DMS 273 (cell line): ENCODE data around the gene RINL.
A peak's percentile ranks its signal among the peaks of the same experiment; 100 is the strongest.

Source experiments
- DNase-seq: peaks from one replicate; lab custom pipeline; 2025; ENCODE audit not compliant: unreplicated experiment; lab: John Stamatoyannopoulos, UW

RINL gene

DNA sequence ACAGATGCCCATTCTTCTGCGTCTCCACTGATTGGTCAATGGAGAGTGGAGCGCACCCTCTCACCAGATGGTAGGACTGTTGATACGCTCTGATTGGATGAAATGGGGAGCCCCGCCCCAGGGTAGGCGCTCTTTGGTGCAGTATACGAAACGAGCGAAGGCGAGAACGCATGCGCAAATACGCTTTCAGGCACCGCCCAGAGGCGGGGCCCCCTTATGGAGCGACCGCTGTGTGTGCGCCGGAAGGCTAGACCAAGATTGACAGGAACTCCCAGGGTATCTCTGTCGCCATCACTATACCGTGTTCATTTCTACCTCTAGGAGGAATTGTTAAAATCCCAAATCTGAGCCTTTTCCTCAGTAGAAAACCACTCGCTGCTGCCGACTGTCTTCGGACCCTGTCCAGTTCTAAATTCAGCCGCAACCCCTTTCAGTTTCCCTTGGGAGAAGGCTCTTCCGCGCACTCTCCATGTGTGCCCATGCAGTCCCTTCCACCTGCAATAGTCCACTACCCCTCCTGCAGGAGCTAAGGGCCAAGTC is 27.6 kb downstream of the RINL start:
- DNase-seq = peak; percentile 85

- peak; percentile 100 for DNase-seq
These were observed 28.1 kb downstream of the RINL start, which contains the start of gene HNRNPL for GRCh38 chr19:38849860-38850435. Gene HNRNPL (minus strand): TSS chr19:38849986. CDS start chr19:38849966, 20 bp downstream.

GRCh38 chr19:38849147-38849859 is 28.8 kb downstream of the RINL start:
- peak; percentile 99 for DNase-seq

DNA sequence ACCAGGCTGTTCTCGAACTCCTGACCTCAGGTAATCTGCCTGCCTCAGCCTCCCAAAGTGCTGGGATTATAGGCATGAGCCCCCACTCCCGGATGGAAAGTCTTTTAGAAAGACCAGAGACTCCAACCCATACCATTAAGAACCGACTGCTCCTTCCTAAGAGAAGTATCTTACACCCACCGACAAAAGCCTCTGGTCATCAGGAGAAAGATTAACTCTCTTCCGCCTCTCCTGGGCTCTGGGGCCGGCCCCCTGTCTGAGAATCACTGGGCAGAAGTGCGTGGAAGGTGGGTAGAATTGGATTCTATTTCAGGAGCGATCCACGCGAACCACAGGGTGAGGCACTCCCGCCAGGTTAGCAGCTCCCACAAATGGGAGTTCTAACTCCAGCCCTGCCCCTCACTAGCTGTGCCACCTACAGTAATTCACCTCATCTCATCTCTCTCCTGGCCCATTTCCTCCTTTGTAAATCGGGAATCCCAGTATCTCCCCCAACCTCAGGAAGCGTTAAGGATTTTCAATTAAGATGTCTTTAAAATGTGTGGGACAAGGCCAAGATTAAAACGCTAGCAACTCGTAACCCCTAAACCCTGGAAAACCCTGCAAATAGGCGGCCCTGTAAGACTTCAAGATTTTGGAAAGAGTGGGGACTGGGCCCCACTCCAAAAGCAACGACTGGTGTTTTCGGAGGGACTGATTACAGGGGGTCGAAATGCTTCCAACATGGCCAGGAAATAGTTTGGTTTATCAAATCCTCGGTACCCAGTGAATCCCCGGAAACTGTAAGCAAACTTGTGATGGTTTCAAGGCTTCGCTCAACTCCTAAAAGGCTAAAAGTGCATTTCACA is 29.6 kb downstream of the RINL start:
- DNase-seq = peak; percentile 47

DNA sequence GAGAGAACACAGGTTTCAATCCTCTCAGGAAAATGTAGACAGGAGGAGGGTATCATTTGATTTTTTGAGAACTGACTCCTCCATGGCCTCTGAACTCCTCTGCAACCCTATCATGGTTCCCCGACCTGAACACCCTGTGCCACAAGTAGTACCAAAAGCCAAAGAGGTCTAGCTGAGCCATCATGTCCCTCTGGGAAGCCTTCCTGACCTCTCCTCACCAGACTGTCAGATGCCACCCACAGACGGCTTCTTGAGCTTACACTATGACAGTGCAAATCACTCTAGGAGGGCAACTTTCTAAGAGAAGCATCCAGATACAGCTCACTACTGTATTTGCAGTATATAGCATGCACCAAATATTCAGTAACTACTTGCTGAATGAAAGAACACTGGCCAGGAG is 32.0 kb downstream of the RINL start:
- no peak for DNase-seq

GRCh38 chr19:38845374-38846024 is 32.6 kb downstream of the RINL start:
- no peak for DNase-seq

GRCh38 chr19:38844093-38844686 is 33.9 kb downstream of the RINL start:
- no peak for DNase-seq

GRCh38 chr19:38843175-38843758 is 34.8 kb downstream of the RINL start:
- DNase-seq = no peak

DNA sequence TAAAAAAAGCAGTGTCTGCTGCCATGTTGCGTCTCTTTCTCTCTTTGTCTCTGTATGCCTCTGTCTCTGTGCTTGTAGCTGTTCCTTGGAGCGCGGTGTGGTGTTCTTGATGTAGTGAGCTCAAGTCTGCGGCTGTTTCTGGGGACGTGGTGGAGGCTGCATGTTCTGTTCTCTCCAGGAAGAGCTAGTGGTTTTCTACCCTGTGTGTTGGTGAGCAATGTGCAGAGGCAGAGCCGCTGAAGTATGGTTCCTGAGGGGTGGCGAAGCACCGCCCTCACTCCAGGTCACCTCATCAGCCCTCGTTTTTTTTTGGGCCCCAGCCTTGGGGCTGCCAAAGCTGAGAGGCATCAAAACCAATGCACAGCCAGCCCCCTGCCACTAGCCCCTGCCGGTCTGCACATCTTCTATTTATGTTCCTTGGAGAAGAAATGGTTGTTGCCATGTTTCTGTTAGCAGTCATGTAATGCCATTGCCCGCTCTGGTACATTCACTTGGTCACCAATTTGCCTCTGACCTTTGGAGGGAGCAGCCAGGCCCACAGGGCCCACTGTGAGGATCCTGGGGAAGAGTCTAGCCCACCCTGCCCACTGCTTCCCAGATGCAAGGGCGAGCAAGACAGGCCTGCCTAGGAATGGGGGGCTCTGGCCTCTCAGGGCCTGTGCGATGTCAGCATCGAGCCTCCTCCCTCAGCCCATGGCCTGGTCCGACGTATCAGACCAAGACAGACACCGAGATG is 35.5 kb downstream of the RINL start:
- no peak for DNase-seq

DNA sequence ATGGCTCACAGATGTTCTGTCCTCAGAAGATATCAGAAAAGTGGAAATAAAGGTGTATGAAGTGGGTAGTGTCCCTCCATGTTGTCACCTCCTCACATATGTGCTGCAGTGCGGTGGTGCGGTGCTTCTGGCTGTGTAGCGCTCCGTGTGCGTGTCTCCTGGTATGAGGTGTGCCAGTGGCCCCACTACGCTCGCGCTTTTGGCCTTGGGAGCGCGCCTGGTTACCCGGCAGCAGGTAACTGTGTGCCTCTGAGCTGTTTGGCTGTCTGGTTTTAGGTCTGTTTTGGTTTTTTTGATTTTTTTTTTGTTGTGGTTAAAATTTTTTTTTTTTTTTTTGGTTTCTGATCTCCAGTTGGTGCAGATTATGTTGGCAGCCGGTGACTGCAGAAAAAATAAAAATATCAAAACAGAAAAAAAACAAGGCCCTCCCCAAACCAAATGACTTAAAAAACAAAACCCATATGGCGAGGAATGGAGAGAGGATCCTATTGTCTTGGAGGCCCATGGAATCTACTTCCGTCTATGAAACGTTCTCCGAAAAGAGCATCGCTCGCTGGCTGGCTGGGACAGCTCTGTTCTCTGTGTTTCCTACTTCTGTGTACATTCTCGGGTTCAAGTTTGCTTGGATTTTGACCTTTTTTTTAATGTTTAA is 36.2 kb downstream of the RINL start:
- DNase-seq = no peak

DNA sequence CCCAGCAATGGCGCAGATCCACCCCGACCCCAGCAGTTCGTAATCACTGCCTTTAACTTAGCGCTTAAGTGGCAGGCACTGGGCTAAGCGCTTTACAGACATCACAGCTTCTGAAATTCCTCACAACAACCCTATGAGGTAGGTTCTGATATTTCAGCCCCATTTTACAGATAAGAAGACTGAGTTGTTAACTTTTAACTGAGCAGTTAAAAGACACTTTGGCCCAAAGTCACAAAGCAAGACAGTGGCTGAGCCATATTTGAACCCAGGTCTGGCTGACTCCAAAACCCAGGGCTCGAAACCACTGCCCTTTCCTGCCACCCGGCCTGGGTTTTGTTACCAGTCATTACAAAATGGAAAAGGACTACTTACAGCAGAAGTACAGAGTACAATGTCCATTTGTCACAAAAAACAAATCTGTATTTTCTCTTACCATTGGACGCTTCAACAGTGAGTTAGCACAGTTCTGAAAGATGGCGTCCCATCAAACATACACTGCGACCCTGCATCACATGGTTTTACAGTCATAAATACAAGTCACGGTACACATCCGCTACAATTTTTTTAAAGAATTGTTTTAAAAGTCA is 36.8 kb downstream of the RINL start:
- DNase-seq = no peak

GRCh38 chr19:38840583-38840968 is 37.5 kb downstream of the RINL start:
- DNase-seq = no peak

DNA sequence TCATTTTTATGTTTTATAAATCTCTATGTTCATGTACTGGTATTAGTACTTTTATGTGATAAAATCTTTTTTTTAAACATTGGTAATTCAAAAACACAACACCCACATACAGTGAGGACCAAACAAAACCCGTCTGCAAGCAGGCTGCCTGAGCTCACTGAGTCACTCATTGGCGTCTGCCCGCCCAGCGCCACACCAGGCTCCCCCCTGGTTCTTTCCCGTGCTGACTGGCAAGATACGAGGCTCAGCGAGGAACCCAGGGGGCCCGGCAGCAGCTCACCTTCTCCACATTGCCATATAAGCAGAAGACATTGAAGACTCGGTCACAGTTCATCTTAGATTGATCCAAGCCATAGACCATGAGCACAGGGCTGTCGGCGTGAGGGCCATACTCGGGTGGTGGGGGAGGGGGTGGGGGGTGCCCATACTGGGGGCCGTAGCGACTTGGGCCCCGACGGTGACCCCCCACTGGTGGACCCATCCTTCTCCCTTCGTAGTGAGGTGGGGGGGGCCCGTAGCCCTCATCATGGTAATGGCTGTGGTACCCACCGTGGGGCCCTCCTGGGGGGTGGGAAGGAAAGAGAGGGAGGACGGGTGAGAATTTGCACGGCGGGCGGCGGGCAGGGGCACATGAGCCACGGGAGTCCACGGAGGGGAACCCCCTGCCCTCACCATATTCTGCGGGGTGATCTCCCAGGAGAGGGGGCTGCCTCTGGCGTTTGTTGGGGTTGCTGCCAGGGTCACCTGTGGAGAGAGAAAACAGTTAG is 38.1 kb downstream of the RINL start:
- DNase-seq = no peak

DNA sequence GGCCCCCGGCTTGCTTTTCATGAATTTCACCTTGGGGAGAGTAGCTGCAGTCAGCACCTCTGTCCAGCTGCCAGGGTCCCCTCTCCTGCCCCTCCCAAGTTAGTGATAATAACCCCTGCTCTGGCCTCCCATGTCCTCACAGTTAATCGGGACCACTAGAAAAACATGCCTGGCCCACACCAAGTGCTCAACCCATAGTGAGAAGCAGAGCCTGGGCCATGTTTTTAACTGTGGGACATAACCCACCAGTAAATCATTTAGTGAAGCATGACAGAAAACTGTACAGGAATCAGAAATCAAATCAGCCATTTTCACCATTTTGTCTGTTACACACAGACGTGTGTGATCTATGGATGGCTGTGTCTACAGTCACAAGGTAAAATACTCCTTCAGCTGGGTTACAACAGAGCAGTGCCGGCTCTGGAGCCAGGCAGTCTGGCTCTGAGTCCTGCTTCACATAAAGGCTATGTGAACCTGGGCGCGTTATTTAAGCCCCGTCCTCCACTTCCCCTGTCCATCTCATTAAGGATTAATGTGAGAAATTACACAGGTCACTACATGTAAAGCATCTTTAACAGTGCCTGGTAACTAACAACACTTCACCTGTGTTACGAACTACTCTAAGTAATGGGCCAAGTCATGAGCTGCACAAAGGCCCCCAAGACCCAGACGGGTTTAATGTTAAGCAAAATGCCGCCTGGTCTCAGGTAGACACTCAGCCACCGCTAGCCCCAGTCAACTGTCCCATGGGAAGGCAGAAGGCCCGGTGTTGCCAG is 38.9 kb downstream of the RINL start:
- DNase-seq = no peak

- DNase-seq = no peak
These were observed 39.7 kb downstream of the RINL start for GRCh38 chr19:38838208-38838985.

- no peak for DNase-seq
These were observed 40.4 kb downstream of the RINL start for GRCh38 chr19:38837656-38838121.
